T-helper 2 cell treated with Interferon-gamma antibody and Interleukin-4, amounts not matched to agents 5 μg/mL and 100 μg/mL, for 36 hours (primary cell): ENCODE data around the gene USP9Y.
A peak's percentile ranks its signal among the peaks of the same experiment; 100 is the strongest.
"Not testable (repeated sequence)": the region's sequence is repeated elsewhere in the genome, so short reads cannot be mapped to it uniquely, and the experiment has no call there.

ENCODE experiments used
- DNase-seq: peaks from one replicate; pipeline ENCODE4 v3.0.0; 2021; ENCODE audit warnings: low spot score
- H3K27ac Mint-ChIP-seq: one replicate; pipeline ENCODE4 v1.8.0; 2021; ENCODE audit warnings: mild to moderate bottlenecking, mixed read lengths
- H3K27me3 Mint-ChIP-seq: one replicate; pipeline ENCODE4 v1.8.0; 2021; ENCODE audit warnings: low read depth, mixed read lengths
- H3K36me3 Mint-ChIP-seq: one replicate; pipeline ENCODE4 v1.8.0; 2021; ENCODE audit warnings: low read depth, mixed read lengths
- H3K4me1 Mint-ChIP-seq: one replicate; pipeline ENCODE4 v1.8.0; 2021; ENCODE audit warnings: low read depth, mixed read lengths
- H3K4me3 Mint-ChIP-seq: one replicate; pipeline ENCODE4 v1.8.0; 2022; ENCODE audit warnings: mild to moderate bottlenecking, moderate library complexity, mixed read lengths
- H3K9me3 Mint-ChIP-seq: one replicate; pipeline ENCODE4 v1.8.0; 2021; ENCODE audit warnings: mixed read lengths

The USP9Y gene, protein sequence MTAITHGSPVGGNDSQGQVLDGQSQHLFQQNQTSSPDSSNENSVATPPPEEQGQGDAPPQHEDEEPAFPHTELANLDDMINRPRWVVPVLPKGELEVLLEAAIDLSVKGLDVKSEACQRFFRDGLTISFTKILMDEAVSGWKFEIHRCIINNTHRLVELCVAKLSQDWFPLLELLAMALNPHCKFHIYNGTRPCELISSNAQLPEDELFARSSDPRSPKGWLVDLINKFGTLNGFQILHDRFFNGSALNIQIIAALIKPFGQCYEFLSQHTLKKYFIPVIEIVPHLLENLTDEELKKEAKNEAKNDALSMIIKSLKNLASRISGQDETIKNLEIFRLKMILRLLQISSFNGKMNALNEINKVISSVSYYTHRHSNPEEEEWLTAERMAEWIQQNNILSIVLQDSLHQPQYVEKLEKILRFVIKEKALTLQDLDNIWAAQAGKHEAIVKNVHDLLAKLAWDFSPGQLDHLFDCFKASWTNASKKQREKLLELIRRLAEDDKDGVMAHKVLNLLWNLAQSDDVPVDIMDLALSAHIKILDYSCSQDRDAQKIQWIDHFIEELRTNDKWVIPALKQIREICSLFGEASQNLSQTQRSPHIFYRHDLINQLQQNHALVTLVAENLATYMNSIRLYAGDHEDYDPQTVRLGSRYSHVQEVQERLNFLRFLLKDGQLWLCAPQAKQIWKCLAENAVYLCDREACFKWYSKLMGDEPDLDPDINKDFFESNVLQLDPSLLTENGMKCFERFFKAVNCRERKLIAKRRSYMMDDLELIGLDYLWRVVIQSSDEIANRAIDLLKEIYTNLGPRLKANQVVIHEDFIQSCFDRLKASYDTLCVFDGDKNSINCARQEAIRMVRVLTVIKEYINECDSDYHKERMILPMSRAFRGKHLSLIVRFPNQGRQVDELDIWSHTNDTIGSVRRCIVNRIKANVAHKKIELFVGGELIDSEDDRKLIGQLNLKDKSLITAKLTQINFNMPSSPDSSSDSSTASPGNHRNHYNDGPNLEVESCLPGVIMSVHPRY (N-terminal part only)

DNA sequence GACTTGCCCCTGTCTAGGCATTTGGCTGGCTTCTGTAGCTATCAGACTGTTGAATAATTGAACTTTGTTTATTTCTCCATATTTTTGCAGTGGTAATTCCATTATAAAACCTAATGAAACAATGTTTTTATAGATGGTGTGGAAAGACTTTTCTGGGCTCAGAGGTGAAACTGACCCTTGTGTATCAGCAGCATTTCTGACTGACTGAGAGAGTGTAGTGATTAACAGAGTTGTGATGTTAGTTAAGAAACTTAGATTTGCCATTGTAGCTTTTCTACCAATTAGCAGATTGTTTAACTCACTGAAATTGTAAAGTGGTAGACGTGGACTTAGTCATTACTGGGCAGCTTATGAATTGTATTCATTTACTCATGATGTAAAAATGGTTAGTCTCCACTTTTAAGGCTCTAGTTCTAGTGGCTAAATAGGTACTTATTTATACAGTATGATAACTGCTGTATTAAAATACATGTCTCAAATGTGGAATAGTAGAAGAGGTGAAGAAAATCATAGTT, at the start of gene USP9Y:
TSS of gene USP9Y (plus strand) at position 51 of the 515 bp plus-strand sequence. CDS start 8,217 bp downstream, outside the sequence.
- H3K27me3 Mint-ChIP-seq, result no peaks in the 10 kb centered on the region
- H3K36me3 Mint-ChIP-seq, result peaks cover 65% of the 10 kb centered on the region
- peaks cover 3% of the 10 kb centered on the region for H3K4me1 Mint-ChIP-seq
- peaks cover 21% of the 10 kb centered on the region for H3K9me3 Mint-ChIP-seq
- no peak within 1 kb of the TSS for H3K4me3 Mint-ChIP-seq
- DNase-seq, result no peak
- no peak within 1 kb of the TSS for H3K27ac Mint-ChIP-seq

DNA sequence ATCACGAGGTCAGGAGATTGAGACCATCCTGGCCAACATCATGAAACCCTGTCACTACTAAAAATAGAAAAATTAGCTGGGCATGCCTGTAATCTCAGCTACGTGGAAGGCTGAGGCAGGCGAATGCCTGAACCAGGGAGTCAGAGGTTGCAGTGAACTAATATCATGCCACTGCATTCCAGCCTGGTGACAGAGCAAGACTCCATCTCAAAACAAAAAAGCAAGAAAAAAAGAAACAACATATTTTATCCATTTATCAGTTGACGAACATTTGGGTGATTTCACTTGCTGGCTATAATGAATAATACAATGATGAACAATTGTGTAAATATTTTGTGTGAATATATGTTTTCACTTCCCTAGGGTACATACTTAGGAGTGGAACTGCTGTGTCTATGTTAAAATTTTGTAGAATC, 49.4 kb upstream of the USP9Y start:
- Mint-ChIP-seq H3K9me3 (no peaks in the 10 kb centered on the region), H3K4me1 (no peaks in the 10 kb centered on the region), H3K27me3 (no peaks in the 10 kb centered on the region), H3K27ac (no peak overlapping the region), H3K36me3 (no peaks in the 10 kb centered on the region), H3K4me3 (no peak overlapping the region)
- DNase-seq, result no peak

GRCh38 chrY:12661745-12662681, 39.0 kb upstream of the USP9Y start:
- peaks cover 21% of the 10 kb centered on the region for H3K36me3 Mint-ChIP-seq
- H3K9me3 Mint-ChIP-seq, result no peaks in the 10 kb centered on the region
- H3K27ac Mint-ChIP-seq, result peak overlapping the region; percentile 90
- peak overlapping the region; percentile 95 for H3K4me3 Mint-ChIP-seq
- no peaks in the 10 kb centered on the region for H3K27me3 Mint-ChIP-seq
- peak; percentile 30 for DNase-seq
- H3K4me1 Mint-ChIP-seq, result peaks cover 15% of the 10 kb centered on the region

DNA sequence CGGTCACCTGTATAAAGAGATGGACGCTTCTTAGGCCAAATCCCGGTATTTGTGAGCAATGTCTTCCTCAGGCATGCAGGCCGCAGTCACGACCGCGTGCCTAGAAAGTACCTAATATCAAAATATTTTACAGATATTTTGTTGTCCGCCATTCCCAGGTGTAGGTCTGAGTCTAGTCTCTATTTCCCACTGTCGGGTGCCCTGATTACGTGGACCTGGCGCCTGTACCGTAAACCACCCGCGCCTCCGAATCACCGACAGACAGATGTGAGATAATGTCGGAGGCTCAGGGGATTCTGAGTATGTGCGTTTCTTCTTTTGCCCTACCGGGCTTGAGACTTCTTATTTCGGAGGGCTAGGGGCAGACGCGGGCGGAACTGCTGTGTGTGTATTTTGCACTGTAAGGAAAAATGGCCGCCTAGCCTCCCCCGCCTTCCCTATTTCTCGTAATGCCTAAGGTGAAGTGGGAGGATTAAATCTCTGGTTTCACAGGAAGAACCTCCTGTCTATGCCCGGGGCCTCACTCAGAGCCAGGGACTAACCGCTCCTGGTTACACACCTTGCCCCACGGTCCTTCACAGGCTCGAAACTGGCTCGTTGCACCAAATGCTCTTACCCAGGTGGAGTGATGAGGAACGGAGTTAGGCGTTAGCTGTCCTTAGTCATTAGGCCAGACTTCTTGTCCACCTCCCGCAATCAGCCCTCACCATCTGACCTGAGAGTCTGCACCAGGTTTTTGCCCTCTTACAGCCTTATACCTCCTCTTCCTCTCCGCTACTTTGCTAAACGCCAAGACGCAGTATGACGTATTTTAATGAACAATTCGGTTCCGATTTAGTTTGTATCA, 38.1 kb upstream of the USP9Y start:
- peak overlapping the region; percentile 90 for H3K27ac Mint-ChIP-seq

GRCh38 chrY:12663845-12664244, 37.2 kb upstream of the USP9Y start:
- H3K4me1 Mint-ChIP-seq, result peaks cover 15% of the 10 kb centered on the region
- not testable (repeated sequence) for DNase-seq, H3K27me3 Mint-ChIP-seq, H3K9me3 Mint-ChIP-seq
- peak overlapping the region; percentile 95 for H3K4me3 Mint-ChIP-seq
- peak overlapping the region; percentile 90 for H3K27ac Mint-ChIP-seq
- peaks cover 25% of the 10 kb centered on the region for H3K36me3 Mint-ChIP-seq

More for the DNA sequence above, 38.1 kb upstream of the USP9Y start:
- peak; percentile 53 for DNase-seq
- H3K36me3 Mint-ChIP-seq, result peaks cover 23% of the 10 kb centered on the region
- H3K9me3 Mint-ChIP-seq, result no peaks in the 10 kb centered on the region
- H3K4me3 Mint-ChIP-seq, result peak overlapping the region; percentile 95
- H3K27me3 Mint-ChIP-seq, result no peaks in the 10 kb centered on the region
- H3K4me1 Mint-ChIP-seq, result peaks cover 15% of the 10 kb centered on the region

DNA sequence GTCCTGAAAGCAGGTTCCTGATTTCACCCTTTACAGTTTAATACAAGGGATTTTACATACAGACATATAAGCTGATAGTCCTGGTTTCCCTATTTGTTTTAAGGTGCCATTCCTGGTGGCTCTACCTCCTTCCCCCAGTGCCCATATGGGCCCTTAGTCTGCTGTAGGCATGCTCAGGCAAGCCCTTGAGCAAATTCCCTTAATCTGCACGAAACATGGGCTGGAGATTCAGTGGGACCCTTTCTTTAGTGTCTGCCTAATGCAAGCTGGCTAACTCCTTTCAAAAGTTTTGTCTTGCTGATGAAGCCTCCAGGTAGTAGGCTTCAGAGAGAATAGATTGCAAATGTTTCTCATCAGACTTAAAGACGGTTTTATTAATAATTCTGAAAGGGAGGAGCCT, 22.9 kb upstream of the USP9Y start:
- DNase-seq, result no peak
- H3K27me3 Mint-ChIP-seq, result no peaks in the 10 kb centered on the region
- peaks cover 6% of the 10 kb centered on the region for H3K4me1 Mint-ChIP-seq
- H3K4me3 Mint-ChIP-seq, result no peak overlapping the region
- H3K9me3 Mint-ChIP-seq, result no peaks in the 10 kb centered on the region
- no peak overlapping the region for H3K27ac Mint-ChIP-seq
- H3K36me3 Mint-ChIP-seq, result peaks cover 17% of the 10 kb centered on the region

DNA sequence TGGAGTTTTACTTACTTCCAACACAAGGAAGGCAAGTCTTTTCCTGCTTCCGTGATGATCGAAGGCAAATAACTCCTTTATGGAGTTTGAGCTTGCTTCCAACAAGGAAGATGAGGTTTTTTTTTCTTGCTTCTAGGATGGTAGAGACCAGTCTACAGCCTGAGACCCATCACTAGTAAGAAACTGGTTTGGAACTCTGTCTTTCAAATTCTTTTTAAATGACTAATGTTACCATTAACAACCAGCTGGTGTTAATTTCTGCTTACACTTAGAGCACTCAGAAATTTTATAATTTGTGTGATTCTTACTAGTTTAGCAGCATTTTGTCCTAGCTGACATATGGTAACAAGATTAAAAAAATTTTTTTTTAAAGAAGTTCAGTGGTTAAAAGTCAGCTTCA, 19.5 kb upstream of the USP9Y start:
- Mint-ChIP-seq H3K27me3 (no peaks in the 10 kb centered on the region), H3K4me1 (peaks cover 6% of the 10 kb centered on the region), H3K4me3 (no peak overlapping the region), H3K9me3 (no peaks in the 10 kb centered on the region), H3K36me3 (peaks cover 22% of the 10 kb centered on the region), H3K27ac (no peak overlapping the region)
- DNase-seq, result no peak

DNA sequence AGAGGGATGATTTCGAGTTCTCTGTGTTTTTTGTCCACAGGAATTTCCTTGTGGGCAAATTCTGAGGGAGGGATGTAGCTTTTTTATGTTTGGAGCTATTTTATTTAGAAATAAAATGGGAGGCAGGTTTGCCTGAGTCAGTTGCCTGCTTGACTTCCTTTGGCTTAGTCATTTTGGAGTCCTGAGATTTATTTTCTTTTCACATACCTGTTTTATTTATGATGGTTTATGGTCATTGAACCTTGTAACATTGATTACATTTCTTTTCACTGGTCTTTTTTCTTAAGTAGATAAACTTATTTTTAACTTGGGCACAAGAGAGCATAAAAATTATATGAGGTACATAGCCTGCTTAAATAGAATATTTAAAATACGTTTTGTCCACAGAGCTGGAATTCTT, 12.7 kb upstream of the USP9Y start:
- Mint-ChIP-seq H3K27ac (no peak overlapping the region), H3K27me3 (no peaks in the 10 kb centered on the region), H3K9me3 (peaks cover 16% of the 10 kb centered on the region), H3K36me3 (peaks cover 53% of the 10 kb centered on the region), H3K4me3 (no peak overlapping the region), H3K4me1 (no peaks in the 10 kb centered on the region)
- no peak for DNase-seq

GRCh38 chrY:12700087-12700486, 944 bp upstream of the USP9Y start:
- DNase-seq, result no peak
- peaks cover 3% of the 10 kb centered on the region for H3K4me1 Mint-ChIP-seq
- no peaks in the 10 kb centered on the region for H3K27me3 Mint-ChIP-seq
- peaks cover 21% of the 10 kb centered on the region for H3K9me3 Mint-ChIP-seq
- peaks cover 61% of the 10 kb centered on the region for H3K36me3 Mint-ChIP-seq
- no peak overlapping the region for H3K4me3 Mint-ChIP-seq
- H3K27ac Mint-ChIP-seq, result no peak overlapping the region

GRCh38 chrY:12702174-12702573, 1.1 kb downstream of the USP9Y start:
- Mint-ChIP-seq H3K4me3 (no peak overlapping the region), H3K27me3 (no peaks in the 10 kb centered on the region), H3K27ac (no peak overlapping the region), H3K36me3 (peaks cover 65% of the 10 kb centered on the region), H3K4me1 (peaks cover 3% of the 10 kb centered on the region), H3K9me3 (peaks cover 21% of the 10 kb centered on the region)
- no peak for DNase-seq

DNA sequence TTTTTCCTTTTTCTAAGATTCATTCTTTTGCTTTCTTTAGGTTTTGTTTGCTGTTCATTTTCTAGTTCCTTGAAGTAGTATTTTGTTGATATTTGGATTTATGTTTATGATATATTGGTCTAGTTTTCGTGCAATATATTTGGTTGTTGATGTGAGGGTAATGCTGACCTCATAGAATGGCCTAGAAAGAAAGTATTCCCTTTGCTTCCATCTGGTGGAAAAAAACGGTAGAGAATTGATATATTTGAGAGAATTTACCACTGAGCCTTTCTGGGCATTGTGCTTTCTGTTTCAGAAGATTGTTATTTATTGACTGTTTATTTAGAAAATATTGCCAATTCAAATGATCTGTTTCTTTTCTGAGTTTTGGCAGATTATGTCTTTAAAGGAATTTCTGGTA, 9.4 kb downstream of the USP9Y start:
- DNase-seq, result no peak
- Mint-ChIP-seq H3K9me3 (no peaks in the 10 kb centered on the region), H3K27ac (no peak overlapping the region), H3K4me1 (no peaks in the 10 kb centered on the region), H3K4me3 (no peak overlapping the region), H3K36me3 (peaks cover 11% of the 10 kb centered on the region), H3K27me3 (no peaks in the 10 kb centered on the region)

DNA sequence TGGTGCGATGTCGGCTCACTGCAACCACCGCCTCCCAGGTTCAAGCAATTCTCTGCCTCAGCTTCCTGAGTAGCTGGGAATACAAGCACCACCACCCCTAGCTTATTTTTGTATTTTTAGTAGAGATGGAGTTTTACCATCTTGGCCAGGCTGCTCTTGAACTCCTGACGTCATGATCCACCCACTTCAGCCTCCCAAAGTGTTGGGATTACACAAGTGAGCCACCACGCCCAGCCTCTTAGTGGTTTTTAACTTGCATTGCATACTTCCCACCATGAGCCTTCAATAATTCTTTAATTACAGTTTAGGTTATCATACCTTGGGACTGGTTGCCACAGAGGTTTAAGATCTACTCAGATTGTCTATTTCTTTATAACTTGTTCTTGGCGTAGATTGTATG, 14.3 kb downstream of the USP9Y start:
- DNase-seq, result no peak
- no peak overlapping the region for H3K27ac Mint-ChIP-seq
- peaks cover 19% of the 10 kb centered on the region for H3K36me3 Mint-ChIP-seq
- H3K4me1 Mint-ChIP-seq, result no peaks in the 10 kb centered on the region
- H3K9me3 Mint-ChIP-seq, result no peaks in the 10 kb centered on the region
- no peak overlapping the region for H3K4me3 Mint-ChIP-seq
- H3K27me3 Mint-ChIP-seq, result no peaks in the 10 kb centered on the region
